Endothelial cell of umbilical vein (primary cell): Measurements from ENCODE around the gene PFKP. TPM values are rescaled to one million over a fixed set of nuclear protein-coding genes. Genes with fewer than 3 reads are reported as not detected.
A peak's percentile ranks its signal among the peaks of the same experiment; 100 is the strongest.

Experiments used
- BruUV-seq: library from RNA; stranded (reverse); fragments of 400-500 nt; replicated peaks from 2 replicates; lab custom pipeline; 2021; lab: Mats Ljungman, UMichigan
- CTCF ChIA-PET: fragments of 300-600, 350-600 bp; sonication (Branson Sonifier 250); formaldehyde crosslinking; loops from one replicate; lab custom pipeline; 2021; ENCODE audit warnings: antibody characterized with exemption, inconsistent platforms; lab: Charles Lee
- POLR2A ChIA-PET: fragments of 300-600, 350-600 bp; sonication (Branson Sonifier 250); formaldehyde crosslinking; loops from one replicate; lab custom pipeline; 2021; ENCODE audit warnings: antibody characterized with exemption, inconsistent platforms; lab: Charles Lee
- DNase-seq: peaks from one replicate; pipeline ENCODE4 v3.0.0-alpha.2; 2011; ENCODE audit warnings: low read depth, low spot score
- FAIRE-seq: peaks from 2 replicates; lab custom pipeline; 2011; peaks lifted over from hg19 to GRCh38; lab: Jason Lieb, UNC
- H2AFZ ChIP-seq: 2 replicates; pipeline ENCODE4 v1.6.0; 2012; ENCODE audit warnings: low read depth, low read length, control low read depth, inconsistent platforms
- H3K27ac ChIP-seq: 2 replicates; pipeline ENCODE4 v1.5.1; 2011; ENCODE audit warnings: low read depth, mild to moderate bottlenecking, control low read depth, low read length, moderate library complexity; ENCODE audit not compliant: insufficient read depth
- H3K27me3 ChIP-seq, 2 experiments: 2 replicates each; pipeline versions ENCODE4 v1.6.0 to v1.6.1; 2011; ENCODE audit warnings: low read length in 2 of 2, mixed read lengths in 1 of 2; ENCODE audit not compliant: control insufficient read depth in 2 of 2, insufficient read depth in 2 of 2
- H3K36me3 ChIP-seq, 2 experiments: 2 replicates in 1 of 2; 3 replicates in 1 of 2; pipeline ENCODE4 v1.5.1; 2011; ENCODE audit warnings: low read length in 2 of 2, mild to moderate bottlenecking in 1 of 2, moderate library complexity in 1 of 2; ENCODE audit not compliant: control insufficient read depth in 2 of 2, insufficient read depth in 2 of 2; ENCODE audit errors: extremely low read depth in 1 of 2
- H3K4me1 ChIP-seq: 3 replicates; pipeline ENCODE4 v1.5.1; 2011; ENCODE audit warnings: mild to moderate bottlenecking, low read length; ENCODE audit not compliant: control insufficient read depth, insufficient read depth; ENCODE audit errors: extremely low read depth
- H3K4me2 ChIP-seq: 2 replicates; pipeline ENCODE4 v1.6.1; 2011; ENCODE audit warnings: low read length, control low read depth, mixed read lengths; ENCODE audit not compliant: insufficient read depth
- H3K4me3 ChIP-seq, 3 experiments: fragments of 200-600 bp in 1 of 3; sonication (generic), shearing (Covaris generic) in 1 of 3; replicated peaks in 1 of 3; 2 replicates each; pipeline ENCODE4 v1.5.1; 2011 to 2016; ENCODE audit warnings: control low read depth in 3 of 3, low read length in 3 of 3, mild to moderate bottlenecking in 2 of 3, inconsistent platforms in 1 of 3, low read depth in 1 of 3, moderate library complexity in 1 of 3; ENCODE audit not compliant: insufficient read depth in 1 of 3
- H3K79me2 ChIP-seq: 2 replicates; pipeline ENCODE4 v1.6.0; 2012; ENCODE audit warnings: low read length, inconsistent platforms; ENCODE audit not compliant: control insufficient read depth, insufficient read depth
- H3K9ac ChIP-seq: replicated peaks from 2 replicates; pipeline ENCODE3; 2011; ENCODE audit warnings: low read length, control low read depth; ENCODE audit not compliant: insufficient read depth; ENCODE audit errors: extremely low read depth
- H3K9me1 ChIP-seq: replicated peaks from 3 replicates; pipeline ENCODE4 v1.6.0; 2011; ENCODE audit warnings: mild to moderate bottlenecking, low read length; ENCODE audit not compliant: control insufficient read depth, insufficient read depth; ENCODE audit errors: extremely low read depth
- H3K9me3 ChIP-seq: replicated peaks from 2 replicates; pipeline ENCODE4 v1.5.1; 2012; ENCODE audit warnings: low read length, inconsistent platforms; ENCODE audit not compliant: control insufficient read depth, insufficient read depth
- H4K20me1 ChIP-seq: replicated peaks from 2 replicates; pipeline ENCODE3; 2011; ENCODE audit warnings: mild to moderate bottlenecking, low read length; ENCODE audit not compliant: control insufficient read depth, insufficient read depth; ENCODE audit errors: extremely low read depth
- CTCF ChIP-seq, 2 donors: IDR thresholded peaks; 1 replicate in 1 of 2; 2 replicates in 1 of 2; pipeline ENCODE4 v1.5.1; 2011; ENCODE audit warnings: low read length in 2 of 2, mild to moderate bottlenecking in 2 of 2, moderate library complexity in 2 of 2, control low read depth in 1 of 2, inconsistent platforms in 1 of 2, low read depth in 1 of 2; ENCODE audit not compliant: insufficient read depth in 1 of 2; ENCODE audit errors: extremely low read depth in 1 of 2
- EZH2 ChIP-seq: IDR thresholded peaks from 2 replicates; pipeline ENCODE4 v1.6.1; 2012; ENCODE audit warnings: borderline replicate concordance, low read depth, mild to moderate bottlenecking, moderate library complexity, low read length, inconsistent platforms; ENCODE audit not compliant: severe bottlenecking
- FOS ChIP-seq: IDR thresholded peaks from 2 replicates; pipeline ENCODE4 v1.6.1; 2011; ENCODE audit warnings: mild to moderate bottlenecking, low read length, moderate library complexity, borderline replicate concordance; ENCODE audit not compliant: insufficient read depth
- GATA2 ChIP-seq: IDR thresholded peaks from 2 replicates; pipeline ENCODE4 v1.7.0; 2011; ENCODE audit warnings: low read depth, mild to moderate bottlenecking, moderate library complexity, mixed read lengths, low read length; ENCODE audit not compliant: insufficient read length, insufficient read depth
- JUN ChIP-seq: IDR thresholded peaks from 2 replicates; pipeline ENCODE4 v1.6.1; 2011; ENCODE audit warnings: borderline replicate concordance, low read depth; ENCODE audit not compliant: insufficient read length, insufficient read depth
- MAX ChIP-seq: IDR thresholded peaks from 2 replicates; pipeline ENCODE4 v1.6.1; 2011; ENCODE audit not compliant: insufficient read depth, insufficient read length
- MYC ChIP-seq: IDR thresholded peaks from one replicate; pipeline ENCODE4 v1.6.1; 2011; ENCODE audit warnings: mild to moderate bottlenecking, low read depth, low read length
- POLR2A ChIP-seq: IDR thresholded peaks from 2 replicates; pipeline ENCODE4 v1.6.1; 2012; ENCODE audit warnings: low read depth, mild to moderate bottlenecking, control low read depth, low read length
- POLR2AphosphoS5 ChIP-seq: IDR thresholded peaks from 2 replicates; pipeline ENCODE4 v1.6.1; 2012; ENCODE audit warnings: low read depth, mild to moderate bottlenecking, control low read depth, low read length, moderate library complexity; ENCODE audit not compliant: insufficient read depth
- dilution Hi-C: fragments of 300-500 bp; cut with MboI; formaldehyde crosslinking; loops from one replicate; pipeline ENCODE4 v1.15.0; 2019; ENCODE audit warnings: low sequenced_read_pairs; ENCODE audit not compliant: extremely low pct_ligation_motif_present
- intact Hi-C: fragments of 100-400 bp; cut with micrococcal nuclease; formaldehyde crosslinking; loops from one replicate; pipeline ENCODE4 v1.10.0; 2022
- polyA plus RNA-seq, 4 experiments: library from polyadenylated mRNA; depleted of rRNA in 3 of 4; stranded (reverse) in 3 of 4; unstranded in 1 of 4; fragments of >200 nt; gene quantifications; 2 replicates each; pipeline versions ENCODE4 v1.2.1 to v1.2.3, GENCODE V29; 2011 to 2012; ENCODE audit warnings: missing spikeins in 1 of 4
- total RNA-seq: library from RNA; stranded (reverse); gene quantifications from 2 replicates; pipeline ENCODE4 v1.2.3, GENCODE V29; 2021

The PFKP gene
- total and polyA plus RNA-seq, 2 donors (not counting 3 experiments of a cell fraction or from before 2014, with no cell fraction given) = 185 to 359 TPM

GRCh38 chr10:3046210-3046779 lies 21.1 kb upstream of the PFKP start:
- H3K36me3 ChIP-seq = no peaks in the 10 kb centered on the region
- POLR2A ChIA-PET = interaction anchor here (0.9 kb wide), 1 partner anchor 49 kb away, joined by 4 read pairs; no protein-coding TSS in a partner anchor
- H3K9me3 ChIP-seq = no peaks in the 10 kb centered on the region
- H3K9ac ChIP-seq = peak overlapping the region; percentile 38
- H3K27me3 ChIP-seq = peaks cover 0 to under 1% of the 10 kb centered on the region in 2 experiments
- dilution Hi-C loops = loop anchor here (25.0 kb wide), 1 partner anchor 209 kb away; no protein-coding TSS in a partner anchor
- no peak overlapping the region for H3K4me3 ChIP-seq
- no peaks in the 10 kb centered on the region for H3K9me1 ChIP-seq
- peak overlapping the region; percentile 98 for H2AFZ ChIP-seq
- CTCF ChIA-PET = interaction anchor here (0.9 to 4.8 kb wide), 5 partner anchors 8 to 208 kb away, joined by 3 to 102 read pairs (median 4); no protein-coding TSS in a partner anchor
- H3K79me2 ChIP-seq = no peaks in the 10 kb centered on the region
- TF ChIP-seq MAX = no peak
- no peak for TF ChIP-seq FOS
- no peak for TF ChIP-seq EZH2
- TF ChIP-seq JUN = no peak
- TF ChIP-seq GATA2 = no peak
- no peak for TF ChIP-seq POLR2AphosphoS5
- TF ChIP-seq CTCF (IDR thresholded peaks at IDR 0.05; ENCODE audit: extremely low read depth in 1 of 2, insufficient read depth in 1 of 2, low read depth in 1 of 2, low read length in 2 of 2) = no peak
- no peak for TF ChIP-seq POLR2A
- TF ChIP-seq MYC = no peak
- no peak for FAIRE-seq
- no peaks in the 10 kb centered on the region for H4K20me1 ChIP-seq
- DNase-seq = no peak
- peak overlapping the region; percentile 67 for H3K4me2 ChIP-seq
- H3K27ac ChIP-seq = peak overlapping the region; percentile 82
- intact Hi-C loops = no loop called here
- BruUV-seq = no TSS peak
- peaks cover 24% of the 10 kb centered on the region for H3K4me1 ChIP-seq
